Upper lobe of left lung (tissue), 6 donors: ENCODE results near the gene TMC3. TPM values are rescaled to one million over a fixed set of nuclear protein-coding genes. Genes with fewer than 3 reads are reported as not detected.

Experiments used
- ATAC-seq, 2 donors: fragments of 200-7000 bp; cut with Tn5 transposase; one replicate each; pipeline ENCODE4 v1.9.1; 2022; ENCODE audit warnings: mild to moderate bottlenecking in 2 of 2, moderate library complexity in 2 of 2; ENCODE audit not compliant: low FRiP score in 2 of 2
- DNase-seq, 2 donors: peaks; one replicate each; pipeline ENCODE4 v3.0.0-alpha.2; 2019 to 2020
- H3K27ac ChIP-seq, 4 donors: fragments of 200-600 bp; sonication (generic); one replicate each; pipeline ENCODE4 v1.5.1; 2016 to 2019
- H3K27me3 ChIP-seq, 4 donors: fragments of 200-600 bp; sonication (generic); one replicate each; pipeline ENCODE4 v1.5.1; 2017 to 2019
- H3K36me3 ChIP-seq, 4 donors: fragments of 200-600 bp; sonication (generic); one replicate each; pipeline ENCODE4 v1.5.1; 2016 to 2019
- H3K4me1 ChIP-seq, 4 donors: fragments of 200-600 bp; sonication (generic); one replicate each; pipeline ENCODE4 v1.5.1; 2018 to 2019
- H3K4me3 ChIP-seq, 4 donors: fragments of 200-600 bp; sonication (generic); one replicate each; pipeline ENCODE4 v1.5.1; 2017 to 2019; ENCODE audit warnings: mild to moderate bottlenecking in 2 of 4, moderate library complexity in 1 of 4
- H3K9me3 ChIP-seq, 4 donors: fragments of 200-600 bp; sonication (generic); one replicate each; pipeline ENCODE4 v1.5.1; 2018 to 2019
- EP300 ChIP-seq, 4 donors: sonication (generic); formaldehyde crosslinking; IDR thresholded peaks; one replicate each; pipeline ENCODE4 v1.5.1; 2017; ENCODE audit warnings: antibody characterized with exemption in 4 of 4, control low read depth in 2 of 4
- POLR2A ChIP-seq, 4 donors: fragments of 450-650 bp; IDR thresholded peaks; one replicate each; pipeline ENCODE4 v1.5.1; 2016 to 2017; ENCODE audit warnings: antibody characterized with exemption in 4 of 4, mild to moderate bottlenecking in 2 of 4
- POLR2AphosphoS5 ChIP-seq, 2 donors: sonication (generic); formaldehyde crosslinking; IDR thresholded peaks; one replicate each; pipeline ENCODE4 v1.5.1; 2017; ENCODE audit warnings: antibody characterized with exemption in 2 of 2
- WGBS, 2 donors: methylation state at CpG; one replicate each; pipeline ENCODE4 v1.1.5; 2017 to 2018; 5-methylcytosine and 5-hydroxymethylcytosine counted together
- total RNA-seq, 6 donors: library from RNA; depleted of rRNA in 4 of 6; stranded (reverse); fragments of >200 nt in 4 of 6; gene quantifications; one replicate each; pipeline versions ENCODE4 v1.1.0 to v1.2.1, GENCODE V29; 2016 to 2021
- TF ChIP-seq, protein P1 (sequence below), 6 experiments: fragments of 450-650 bp in 4 of 6; fragments of 200-600 bp in 2 of 6; sonication (generic) in 2 of 6; IDR thresholded peaks; one replicate each; pipeline ENCODE4 v1.5.1; 2016 to 2019; ENCODE audit warnings: antibody characterized with exemption in 6 of 6
- donor health status: DM: no; HTN: no; CAD: no; lungs with moderate emphysema.
- donor health status: DM: no; HTN: yes; CAD: no; lungs with severe emphysema.

TMC3 gene
- total RNA-seq, 6 donors from 2014 or later = not detected

DNA sequence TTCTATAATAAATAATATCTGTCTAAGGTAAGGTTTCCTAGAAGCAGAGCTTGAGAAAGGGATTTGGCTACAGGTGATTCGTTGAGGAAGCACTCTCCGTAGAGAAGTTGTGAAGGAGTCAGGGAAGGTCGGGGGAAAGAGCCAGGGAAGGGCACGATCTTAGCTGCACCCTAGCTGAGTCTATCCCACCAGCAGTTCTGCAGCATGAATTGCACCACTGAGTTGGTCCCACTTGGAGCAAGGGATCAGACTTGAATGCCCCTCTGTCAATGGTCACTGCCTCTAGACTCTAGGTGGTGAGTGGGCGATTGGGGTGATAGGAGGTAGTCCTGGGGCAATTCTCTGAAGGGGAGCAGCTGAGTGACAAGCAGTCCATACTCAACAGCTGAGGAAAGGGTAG, 13.5 kb downstream of the TMC3 start:
- Histone ChIP-seq H3K9me3 (no peaks in the 10 kb centered on the region), H3K36me3 (no peaks in the 10 kb centered on the region), H3K27ac (no peak overlapping the region), H3K27me3 (no peaks in the 10 kb centered on the region), H3K4me1 (no peaks in the 10 kb centered on the region), H3K4me3 (no peak overlapping the region)
- ATAC-seq = no peak
- WGBS, 2 donors = 91 to 93% methylated on average over 5 of the region's 5 CpGs
- TF ChIP-seq POLR2A (IDR thresholded peaks at IDR 0.05) = no peak
- no peak for DNase-seq

DNA sequence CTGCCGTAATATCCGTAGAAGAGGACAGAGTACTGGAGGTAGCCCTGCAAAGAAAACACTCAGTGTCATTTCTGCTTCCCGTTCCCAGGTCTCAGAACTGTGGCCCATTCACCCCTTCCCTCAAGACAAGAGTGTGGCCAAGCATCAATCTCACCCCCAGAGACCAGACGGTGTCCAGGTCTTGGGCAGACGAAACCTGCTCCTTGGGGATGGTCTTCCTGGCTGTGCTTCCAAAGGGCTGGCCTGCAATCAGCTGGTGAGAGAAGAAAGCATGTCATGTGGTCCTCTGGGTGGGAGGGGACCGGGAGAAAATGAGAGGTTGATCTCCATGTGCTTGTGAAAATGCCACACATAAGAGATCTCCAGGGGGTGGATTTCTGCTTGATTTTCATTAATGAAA, 15.8 kb downstream of the TMC3 start:
- Histone ChIP-seq H3K4me1 (no peaks in the 10 kb centered on the region), H3K27ac (no peak overlapping the region), H3K4me3 (no peak overlapping the region), H3K36me3 (no peaks in the 10 kb centered on the region), H3K9me3 (no peaks in the 10 kb centered on the region), H3K27me3 (no peaks in the 10 kb centered on the region)
- 95 to 96% methylated on average over 6 of the region's 6 CpGs for WGBS, 2 donors
- DNase-seq = no peak
- TF ChIP-seq EP300 (IDR thresholded peaks at IDR 0.05) = no peak
- no peak for TF ChIP-seq POLR2A (IDR thresholded peaks at IDR 0.05)
- TF ChIP-seq POLR2AphosphoS5 (IDR thresholded peaks at IDR 0.05) = no peak
- TF ChIP-seq, protein P1, sequence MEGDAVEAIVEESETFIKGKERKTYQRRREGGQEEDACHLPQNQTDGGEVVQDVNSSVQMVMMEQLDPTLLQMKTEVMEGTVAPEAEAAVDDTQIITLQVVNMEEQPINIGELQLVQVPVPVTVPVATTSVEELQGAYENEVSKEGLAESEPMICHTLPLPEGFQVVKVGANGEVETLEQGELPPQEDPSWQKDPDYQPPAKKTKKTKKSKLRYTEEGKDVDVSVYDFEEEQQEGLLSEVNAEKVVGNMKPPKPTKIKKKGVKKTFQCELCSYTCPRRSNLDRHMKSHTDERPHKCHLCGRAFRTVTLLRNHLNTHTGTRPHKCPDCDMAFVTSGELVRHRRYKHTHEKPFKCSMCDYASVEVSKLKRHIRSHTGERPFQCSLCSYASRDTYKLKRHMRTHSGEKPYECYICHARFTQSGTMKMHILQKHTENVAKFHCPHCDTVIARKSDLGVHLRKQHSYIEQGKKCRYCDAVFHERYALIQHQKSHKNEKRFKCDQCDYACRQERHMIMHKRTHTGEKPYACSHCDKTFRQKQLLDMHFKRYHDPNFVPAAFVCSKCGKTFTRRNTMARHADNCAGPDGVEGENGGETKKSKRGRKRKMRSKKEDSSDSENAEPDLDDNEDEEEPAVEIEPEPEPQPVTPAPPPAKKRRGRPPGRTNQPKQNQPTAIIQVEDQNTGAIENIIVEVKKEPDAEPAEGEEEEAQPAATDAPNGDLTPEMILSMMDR (IDR thresholded peaks at IDR 0.05) = no peak
- ATAC-seq = no peak

DNA sequence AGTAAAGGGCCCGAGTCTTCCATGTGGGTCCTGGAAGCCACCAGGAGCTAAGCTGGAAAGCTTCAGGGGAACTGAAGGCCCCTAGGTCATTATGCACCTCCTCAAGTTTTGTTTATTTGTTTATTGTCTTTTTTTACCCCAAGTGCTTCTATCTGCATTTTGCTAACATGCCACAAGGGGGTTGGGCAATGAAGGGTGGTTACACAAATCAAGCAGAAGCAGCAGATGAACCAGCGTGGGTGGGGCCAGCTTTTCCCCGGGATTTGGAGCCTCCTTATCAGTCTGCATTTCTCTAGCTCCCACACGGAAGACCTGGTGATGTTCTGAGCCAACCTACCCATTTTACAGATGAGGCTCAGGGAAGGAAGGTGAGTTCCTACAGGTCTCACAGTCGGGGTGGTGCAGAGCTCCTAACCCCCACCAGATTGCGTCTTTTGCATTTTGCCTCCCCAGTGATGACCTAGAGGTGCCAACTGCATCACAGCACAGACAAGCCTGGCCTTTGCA, 16.8 kb downstream of the TMC3 start:
- no peak overlapping the region for H3K4me3 ChIP-seq
- H3K9me3 ChIP-seq = no peaks in the 10 kb centered on the region
- DNase-seq (no peak), ATAC-seq (no peak)
- no peaks in the 10 kb centered on the region for H3K36me3 ChIP-seq
- H3K27ac ChIP-seq = no peak overlapping the region
- WGBS, 2 donors = 82 to 88% methylated on average over 5 to 6 of the region's 6 CpGs
- H3K27me3 ChIP-seq = no peaks in the 10 kb centered on the region
- no peaks in the 10 kb centered on the region for H3K4me1 ChIP-seq
- TF ChIP-seq EP300 (IDR thresholded peaks at IDR 0.05) (no peak), POLR2A (IDR thresholded peaks at IDR 0.05) (no peak), POLR2AphosphoS5 (IDR thresholded peaks at IDR 0.05) (no peak)
- TF ChIP-seq, protein P1 (IDR thresholded peaks at IDR 0.05) = no peak

DNA sequence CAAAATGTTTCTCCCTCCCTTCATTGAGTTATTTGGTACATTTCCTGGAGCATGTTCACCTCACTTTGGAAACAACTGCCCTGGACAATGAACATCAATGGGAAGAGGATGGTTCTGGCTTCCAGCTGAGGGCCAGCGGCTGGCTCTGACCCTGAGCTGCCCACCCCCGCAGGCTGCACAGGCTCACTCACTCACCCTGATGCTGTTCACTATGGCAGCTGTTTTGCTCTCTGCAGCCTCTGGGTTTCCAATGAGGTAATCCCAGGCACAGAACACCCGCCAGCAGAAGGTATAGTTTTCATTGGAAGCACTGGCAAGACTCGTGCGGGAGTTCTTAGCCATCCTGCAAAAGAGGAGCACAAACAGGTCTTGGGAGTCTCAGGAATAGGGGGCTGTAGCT, 17.8 kb downstream of the TMC3 start:
- no peak for TF ChIP-seq POLR2AphosphoS5 (IDR thresholded peaks at IDR 0.05)
- TF ChIP-seq POLR2A (IDR thresholded peaks at IDR 0.05) = no peak
- TF ChIP-seq, protein P1 (IDR thresholded peaks at IDR 0.05) = no peak
- TF ChIP-seq EP300 (IDR thresholded peaks at IDR 0.05) = no peak
- H3K4me3 ChIP-seq = no peak overlapping the region
- ATAC-seq = no peak
- no peaks in the 10 kb centered on the region for H3K27me3 ChIP-seq
- peak in 1 of 2 donors; percentile 40 for DNase-seq
- H3K4me1 ChIP-seq = no peaks in the 10 kb centered on the region
- H3K36me3 ChIP-seq = no peaks in the 10 kb centered on the region
- H3K27ac ChIP-seq = no peak overlapping the region
- WGBS, 2 donors = 74 to 86% methylated on average over 2 to 5 of the region's 5 CpGs
- H3K9me3 ChIP-seq = no peaks in the 10 kb centered on the region

DNA sequence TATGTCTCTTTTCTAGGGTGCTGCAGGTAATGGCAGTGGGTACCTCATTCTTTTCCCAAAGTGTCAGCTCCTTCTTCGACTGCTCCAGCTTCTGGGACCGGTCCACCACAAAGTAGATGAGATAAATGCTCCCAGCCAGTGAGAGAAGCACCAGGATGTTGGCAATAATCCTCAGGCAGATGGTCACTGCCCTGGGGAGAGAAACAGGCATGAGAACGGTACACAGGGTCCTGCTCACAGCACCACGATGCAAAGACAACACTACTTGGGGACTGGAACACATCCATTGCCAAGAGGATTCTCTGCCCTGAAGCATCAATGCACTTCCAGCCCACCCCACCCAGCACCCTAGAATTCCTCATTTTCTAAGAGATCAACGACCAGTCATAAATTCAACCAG, 22.4 kb downstream of the TMC3 start:
- Histone ChIP-seq H3K36me3 (no peaks in the 10 kb centered on the region), H3K27me3 (no peaks in the 10 kb centered on the region), H3K4me1 (no peaks in the 10 kb centered on the region), H3K4me3 (no peak overlapping the region), H3K9me3 (no peaks in the 10 kb centered on the region), H3K27ac (no peak overlapping the region)
- ATAC-seq (no peak), DNase-seq (no peak)
- TF ChIP-seq POLR2AphosphoS5 (IDR thresholded peaks at IDR 0.05) = no peak
- TF ChIP-seq, protein P1 (IDR thresholded peaks at IDR 0.05) = no peak
- 65 to 85% methylated on average over 3 to 5 of the region's 5 CpGs for WGBS, 2 donors
